NCI-H1048 (cell line): Measurements from ENCODE around the gene TTLL9.
"Not testable (repeated sequence)": the region's sequence is repeated elsewhere in the genome, so short reads cannot be mapped to it uniquely, and the experiment has no call there.

ENCODE experiments used
- DNase-seq: peaks from one replicate; lab custom pipeline; 2025; lab: John Stamatoyannopoulos, UW

TTLL9 gene

DNA sequence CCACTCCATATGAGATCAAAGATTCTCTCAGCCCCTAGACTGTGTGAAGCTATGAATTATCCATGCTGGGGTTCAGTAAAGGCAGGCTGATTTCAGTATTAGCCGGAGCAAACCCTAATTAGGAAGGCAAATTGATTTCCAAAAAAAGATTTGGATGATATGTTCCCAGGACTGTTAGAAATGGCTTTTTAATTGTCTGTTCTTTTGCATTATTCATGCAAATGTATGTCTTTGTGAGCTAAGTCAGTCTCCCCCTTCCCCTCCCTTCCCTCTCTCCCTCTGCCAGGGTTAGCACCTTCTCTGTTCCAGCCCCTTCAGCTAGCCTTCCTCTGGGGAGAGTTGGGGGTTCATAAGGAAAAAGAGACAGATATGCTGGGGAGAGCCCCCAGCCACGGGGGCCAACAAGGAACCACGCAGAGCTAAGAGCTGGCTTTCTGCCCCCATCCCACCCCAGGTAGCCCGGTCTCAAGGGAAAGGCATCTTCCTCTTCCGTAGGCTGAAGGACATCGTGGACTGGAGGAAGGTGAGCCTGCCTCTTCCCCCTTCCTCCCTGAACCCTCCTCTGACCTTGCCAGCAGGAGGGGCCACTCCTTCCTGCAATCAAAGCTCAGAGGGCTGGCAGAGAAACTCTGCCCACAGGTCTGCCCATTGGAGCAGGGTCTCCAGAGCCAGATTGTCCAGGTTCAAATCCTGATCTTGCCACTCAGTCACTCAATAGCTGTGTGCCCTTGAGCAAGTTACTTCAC is 49.1 kb downstream of the TTLL9 start:
- DNase-seq = no peak

DNA sequence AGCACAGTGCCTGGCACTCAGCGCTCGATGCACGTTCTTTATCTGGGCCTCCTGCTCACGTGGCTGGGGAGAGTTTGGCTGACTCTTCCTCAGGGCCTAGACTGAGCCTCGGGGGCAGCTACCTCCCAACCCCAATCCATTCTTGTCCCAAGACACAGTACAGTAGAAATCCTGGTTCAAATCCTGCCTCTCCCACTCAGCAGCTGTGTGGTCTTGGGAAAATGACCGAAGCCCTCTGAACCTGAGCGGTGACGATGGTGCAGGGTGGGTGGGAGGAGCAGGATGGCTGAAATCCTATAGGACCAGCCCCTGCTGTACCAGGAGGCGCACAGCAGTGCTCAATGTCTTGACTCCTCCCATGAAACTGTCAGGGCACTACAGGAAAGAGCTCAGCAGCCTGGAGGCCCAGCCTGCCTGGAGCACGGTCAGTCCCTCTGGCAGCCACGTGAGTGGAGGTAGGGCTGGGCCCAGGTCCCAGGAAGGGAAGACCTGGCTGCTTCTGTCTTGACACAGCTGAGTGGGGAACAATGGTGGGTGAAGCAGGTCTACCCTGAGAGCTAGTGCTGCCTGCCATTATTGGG is 49.9 kb downstream of the TTLL9 start:
- no peak for DNase-seq

DNA sequence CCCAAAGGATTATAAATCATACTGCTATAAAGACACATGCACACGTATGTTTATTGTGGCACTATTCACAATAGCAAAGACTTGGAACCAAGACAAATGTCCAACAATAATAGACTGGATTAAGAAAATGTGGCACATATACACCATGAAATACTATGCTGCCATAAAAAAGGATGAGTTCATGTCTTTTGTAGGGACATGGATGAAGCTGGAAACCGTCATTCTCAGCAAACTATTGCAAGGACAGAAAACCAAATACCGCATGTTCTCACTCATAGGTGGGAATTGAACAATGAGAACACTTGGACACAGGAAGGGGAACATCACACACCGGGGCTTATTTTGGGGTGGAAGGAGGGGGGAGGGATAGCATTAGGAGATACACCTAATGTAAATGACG is 51.0 kb downstream of the TTLL9 start:
- not testable (repeated sequence) for DNase-seq

GRCh38 chr20:31922181-31922580 is 51.7 kb downstream of the TTLL9 start:
- no peak for DNase-seq

DNA sequence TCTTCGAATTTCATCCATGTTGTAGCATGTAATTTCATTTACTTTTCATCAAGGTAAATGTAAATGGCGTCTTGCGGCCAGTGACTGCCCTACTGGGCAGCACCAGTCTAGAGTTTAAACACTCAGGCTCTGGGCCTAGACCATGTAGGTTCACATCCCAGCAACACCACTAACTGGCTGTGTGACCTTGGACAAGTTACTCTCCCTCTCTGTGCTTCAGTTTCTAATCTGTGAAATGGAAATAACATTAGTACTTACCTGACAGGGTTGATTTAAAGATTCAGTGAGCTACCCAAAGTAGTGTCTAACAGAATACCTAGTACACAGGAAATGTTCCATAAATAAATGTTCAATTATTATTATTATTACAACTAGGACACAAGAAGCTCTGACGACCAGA is 52.2 kb downstream of the TTLL9 start:
- DNase-seq = no peak

DNA sequence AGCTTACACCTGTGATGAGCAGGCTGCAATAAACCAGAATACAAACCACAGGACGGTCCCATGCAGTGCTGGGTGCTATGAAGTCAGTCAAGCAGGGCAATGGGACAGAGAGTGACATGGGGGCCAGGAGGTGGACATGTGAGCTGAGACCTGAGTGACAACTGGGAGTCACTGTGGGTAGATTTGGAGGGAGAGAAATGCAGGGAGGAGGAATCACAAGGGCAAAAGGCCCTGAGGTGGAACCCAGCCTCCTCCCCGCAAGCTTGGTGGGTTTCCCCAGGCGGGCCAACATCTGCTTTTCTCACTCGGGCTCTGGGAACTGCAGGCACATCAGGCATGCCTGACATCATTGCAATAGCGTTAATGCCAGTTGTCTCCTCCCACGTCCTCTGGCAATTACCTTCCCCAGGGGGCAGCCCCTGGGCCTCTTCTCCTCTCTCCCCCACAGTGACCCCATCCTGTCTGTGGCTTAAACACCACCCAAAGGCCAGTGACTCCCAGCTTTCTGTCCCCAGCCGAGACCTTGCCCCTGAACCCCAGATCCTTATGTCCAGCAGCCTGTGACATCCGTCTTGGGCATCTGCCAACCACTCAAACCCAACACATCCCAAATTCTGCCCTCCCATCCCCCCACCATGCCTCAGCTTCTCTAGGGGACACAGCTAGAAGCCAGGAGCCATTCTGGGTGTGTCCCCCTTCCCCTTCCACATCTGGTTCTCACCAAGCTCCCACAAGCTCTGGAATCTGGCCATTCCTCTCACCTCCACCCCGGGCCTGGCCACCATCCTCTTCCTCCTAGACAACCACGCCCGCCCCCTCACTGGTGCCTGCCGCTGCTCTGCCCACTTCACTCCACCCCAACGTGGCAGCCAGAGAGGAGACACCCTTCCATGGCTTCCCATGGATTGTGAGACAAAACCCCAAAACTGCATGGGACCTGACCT is 53.2 kb downstream of the TTLL9 start:
- DNase-seq = no peak

DNA sequence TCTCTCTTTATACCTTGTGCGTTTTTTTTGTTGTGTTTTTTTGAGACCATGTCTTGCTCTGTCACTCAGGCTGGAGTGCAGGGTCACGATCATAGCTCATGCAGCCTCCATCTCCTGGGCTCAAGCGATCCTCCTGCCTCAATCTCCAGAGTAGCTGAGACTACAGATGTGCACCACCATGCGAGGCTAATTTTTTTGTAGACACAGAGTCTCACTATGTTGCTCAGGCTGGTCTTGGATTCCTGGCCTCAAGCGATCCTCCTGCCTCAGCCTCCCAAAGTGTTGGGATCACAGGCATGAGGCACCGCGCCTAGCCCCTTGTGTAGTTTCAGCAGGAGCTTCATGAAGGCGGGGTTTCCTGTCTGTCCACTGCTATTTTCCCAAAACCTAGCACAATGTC is 54.1 kb downstream of the TTLL9 start:
- DNase-seq = no peak

DNA sequence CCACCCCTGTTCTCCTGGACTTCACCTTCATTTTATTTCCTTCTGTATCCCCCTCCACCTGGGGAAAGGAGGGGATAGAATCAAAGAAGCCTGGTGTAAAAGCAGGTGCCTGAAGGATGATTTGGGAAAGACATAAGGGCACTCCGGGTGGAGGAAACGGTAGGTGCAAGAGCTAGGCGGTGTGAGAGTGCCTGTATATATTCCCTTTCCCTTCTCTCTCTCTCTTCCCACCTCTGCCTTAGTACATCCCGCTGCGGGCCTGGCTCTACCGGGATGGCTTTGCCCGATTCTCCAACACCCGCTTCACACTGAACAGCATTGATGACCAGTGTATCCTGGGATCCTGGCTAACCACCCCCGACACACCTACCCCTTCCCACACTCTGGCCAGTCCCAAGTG is 55.2 kb downstream of the TTLL9 start:
- DNase-seq = no peak

DNA sequence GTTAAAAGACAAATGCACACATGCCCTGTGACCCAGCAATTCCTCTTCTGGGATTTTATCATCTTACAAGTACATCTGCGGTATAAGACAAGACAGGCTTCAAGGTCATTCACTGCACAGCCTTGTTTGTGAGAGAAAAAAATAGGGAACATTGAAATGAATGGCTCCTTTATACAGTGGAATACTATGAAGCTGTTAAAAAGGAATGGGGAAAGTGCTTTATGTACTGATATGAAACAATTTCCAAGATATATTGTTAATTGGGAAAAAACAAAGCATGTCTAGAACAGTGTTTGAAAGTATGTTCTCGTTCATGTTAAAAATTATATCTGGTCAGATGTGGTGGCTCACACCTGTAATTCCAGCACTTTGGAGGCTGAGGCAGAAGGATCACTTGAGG is 56.1 kb downstream of the TTLL9 start:
- DNase-seq = no peak

- no peak for DNase-seq
These were observed 57.3 kb downstream of the TTLL9 start for GRCh38 chr20:31927627-31928159.

GRCh38 chr20:31929631-31930030 is 59.2 kb downstream of the TTLL9 start:
- not testable (repeated sequence) for DNase-seq

DNA sequence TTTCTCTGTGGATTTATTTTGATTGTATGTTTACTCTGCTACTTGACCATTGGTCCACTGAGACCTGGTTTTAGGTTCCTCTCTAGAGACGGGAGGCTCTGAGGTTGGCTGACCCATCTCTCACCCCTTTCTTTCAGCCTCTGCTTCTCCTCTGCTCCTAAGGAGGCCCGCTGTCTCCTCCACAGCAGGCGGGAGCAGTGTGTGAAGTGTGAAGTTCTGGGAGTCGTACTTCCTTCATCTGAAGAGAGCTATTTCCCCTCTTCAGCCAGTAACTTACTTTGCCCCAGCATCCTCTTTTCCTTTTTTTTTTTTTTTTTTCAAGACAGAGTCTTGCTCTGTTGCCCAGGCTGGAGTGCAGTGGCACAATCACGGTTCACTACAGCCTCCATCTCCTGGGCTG is 60.3 kb downstream of the TTLL9 start:
- DNase-seq = no peak

GRCh38 chr20:31933698-31934097 is 63.3 kb downstream of the TTLL9 start:
- DNase-seq = no peak

DNA sequence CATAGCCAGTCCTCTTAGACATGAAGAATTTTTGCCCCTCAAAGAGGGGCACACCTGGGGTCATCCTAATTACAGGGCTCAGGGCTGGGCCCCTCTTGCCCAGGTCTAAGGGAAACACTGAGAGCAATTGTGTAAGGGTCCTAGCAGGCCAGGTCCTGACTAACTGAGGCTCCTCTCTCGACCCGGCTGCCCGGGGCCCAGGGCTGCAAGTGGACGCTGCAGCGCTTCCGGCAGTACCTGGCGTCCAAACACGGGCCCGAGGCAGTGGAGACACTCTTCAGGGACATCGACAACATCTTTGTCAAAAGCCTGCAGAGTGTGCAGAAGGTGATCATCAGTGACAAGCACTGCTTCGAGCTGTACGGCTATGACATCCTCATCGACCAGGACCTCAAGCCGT is 64.1 kb downstream of the TTLL9 start:
- DNase-seq = no peak

GRCh38 chr20:31934968-31935764 is 64.7 kb downstream of the TTLL9 start:
- no peak for DNase-seq

DNA sequence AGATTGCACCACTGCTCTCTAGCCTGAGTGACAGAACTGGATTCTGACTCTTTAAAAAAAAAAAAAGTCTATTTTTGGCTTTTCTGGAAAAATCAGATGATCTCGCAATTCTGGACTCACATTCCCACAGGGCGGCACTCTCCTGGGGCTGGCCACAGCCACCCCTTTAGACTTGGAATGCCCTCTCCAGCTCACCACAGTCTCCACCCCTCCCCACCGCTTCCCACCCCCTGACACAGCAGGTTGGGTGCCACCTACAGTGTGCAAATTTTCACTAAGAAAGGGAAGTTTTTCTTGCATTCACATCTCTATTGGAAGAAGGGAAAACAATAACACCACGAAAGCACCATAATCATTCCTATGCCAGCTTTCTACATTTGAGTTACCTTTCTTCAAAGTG is 66.0 kb downstream of the TTLL9 start:
- no peak for DNase-seq

DNA sequence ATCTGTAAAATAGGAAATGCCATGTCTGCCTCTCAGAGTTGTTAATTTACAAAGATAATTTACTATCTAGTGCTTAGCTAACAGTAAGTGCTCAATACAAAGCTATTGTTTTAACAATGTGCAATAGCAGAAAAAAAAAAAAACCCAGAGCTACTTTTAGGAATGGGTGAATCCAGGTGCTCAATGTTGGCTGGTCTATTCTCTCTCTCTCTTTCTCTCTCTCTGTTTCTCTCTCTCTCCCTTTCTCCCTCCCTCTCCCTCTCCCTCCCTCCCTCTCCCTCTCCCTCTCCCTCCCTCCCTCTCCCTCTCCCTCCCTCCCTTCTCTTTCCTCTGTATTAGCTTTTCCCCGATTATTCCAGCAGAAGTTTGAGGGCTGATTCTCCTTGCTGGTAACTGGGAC is 67.4 kb downstream of the TTLL9 start:
- no peak for DNase-seq

DNA sequence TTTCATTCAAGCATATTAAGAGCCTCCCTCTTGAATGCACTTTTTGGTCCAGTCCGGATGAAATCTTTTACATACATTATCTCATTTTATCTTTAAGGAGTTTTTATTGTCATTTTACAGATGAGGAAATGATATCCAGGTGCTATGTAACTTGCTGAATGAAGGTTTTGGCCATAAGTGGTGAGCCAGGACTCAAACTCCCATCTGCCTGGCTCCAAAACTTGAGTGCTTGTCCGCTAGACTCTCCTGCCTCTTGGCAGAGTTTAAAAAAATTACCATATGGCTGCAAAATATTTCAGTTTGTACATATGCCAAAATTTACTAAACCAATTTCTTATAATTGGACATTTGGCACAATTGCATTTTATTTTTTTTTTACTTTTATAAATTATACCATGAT is 69.2 kb downstream of the TTLL9 start:
- no peak for DNase-seq

- no peak for DNase-seq
These were observed 72.6 kb downstream of the TTLL9 start for GRCh38 chr20:31943052-31943471.

GRCh38 chr20:31945319-31945718 is 74.9 kb downstream of the TTLL9 start:
- no peak for DNase-seq

- no peak for DNase-seq
These were observed 75.4 kb downstream of the TTLL9 start for GRCh38 chr20:31945785-31946184.

GRCh38 chr20:31948008-31948407 is 77.6 kb downstream of the TTLL9 start:
- no peak for DNase-seq
